Globus pallidus (tissue), 1 donor: ENCODE results near the gene HOXD12.

Source experiments
- DNase-seq: peaks from one replicate; pipeline ENCODE4 v3.0.0-alpha.2; 2015; ENCODE audit warnings: low spot score

Gene HOXD12

DNA sequence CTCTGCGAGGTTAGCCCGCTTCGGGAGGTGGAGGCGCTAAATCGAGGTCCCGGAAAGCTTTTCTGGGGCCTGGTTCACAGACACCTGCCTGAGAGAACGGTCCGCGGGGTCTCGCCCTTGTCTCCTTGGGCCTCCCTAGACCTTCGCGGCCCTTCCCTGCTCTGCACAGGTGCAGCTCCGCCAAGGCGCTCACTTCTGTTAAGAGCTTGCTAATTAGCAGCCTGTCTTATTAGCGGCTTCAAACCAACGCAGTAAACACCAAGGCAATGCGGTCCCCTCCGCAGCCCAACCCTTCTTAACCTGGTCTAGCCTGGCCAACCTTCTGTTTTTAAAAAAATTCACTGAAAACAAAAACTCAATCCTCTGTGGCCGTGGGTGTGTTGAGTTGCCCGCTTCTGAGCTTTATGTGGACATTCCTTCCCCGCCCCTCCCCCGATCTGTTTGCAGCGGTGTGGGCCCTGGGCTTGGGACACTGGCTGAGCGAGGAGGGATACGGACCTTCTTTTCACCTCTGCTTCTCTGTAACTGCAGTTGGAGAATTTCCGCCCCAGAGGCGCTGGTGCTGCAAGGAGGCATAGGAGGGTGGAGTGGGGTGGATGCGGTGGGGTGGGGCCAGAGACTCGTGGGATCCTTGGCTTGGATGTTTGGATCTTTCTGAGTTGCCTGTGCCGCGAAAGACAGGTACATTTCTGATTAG, 48.4 kb downstream of the HOXD12 start:
- DNase-seq = no peak

DNA sequence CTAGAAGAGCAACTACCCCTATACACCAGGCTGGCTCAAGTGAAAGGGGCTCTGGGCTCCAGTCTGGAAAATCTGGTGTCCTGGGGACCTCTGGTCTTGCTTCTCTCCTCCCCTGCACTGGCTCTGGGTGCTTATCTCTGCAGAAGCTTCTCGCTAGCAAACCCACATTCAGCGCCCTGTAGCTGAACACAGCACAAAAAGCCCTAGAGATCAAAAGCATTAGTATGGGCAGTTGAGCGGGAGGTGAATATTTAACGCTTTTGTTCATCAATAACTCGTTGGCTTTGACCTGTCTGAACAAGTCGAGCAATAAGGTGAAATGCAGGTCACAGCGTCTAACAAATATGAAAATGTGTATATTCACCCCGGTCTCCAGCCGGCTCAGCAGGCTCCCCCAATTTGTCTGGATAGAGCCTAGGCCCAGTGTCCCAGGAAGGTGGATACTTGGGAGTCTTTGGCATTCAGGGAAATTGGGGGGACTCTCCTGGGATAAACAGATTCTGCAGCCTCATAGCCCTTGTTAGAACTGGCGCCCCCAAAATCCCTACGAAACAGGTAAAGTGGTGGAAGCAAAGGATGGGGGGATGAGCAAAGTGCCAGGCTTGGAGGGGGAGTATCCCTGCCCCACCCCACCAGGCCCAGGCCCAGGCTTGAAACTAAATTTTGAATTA, 49.3 kb downstream of the HOXD12 start:
- DNase-seq = no peak

DNA sequence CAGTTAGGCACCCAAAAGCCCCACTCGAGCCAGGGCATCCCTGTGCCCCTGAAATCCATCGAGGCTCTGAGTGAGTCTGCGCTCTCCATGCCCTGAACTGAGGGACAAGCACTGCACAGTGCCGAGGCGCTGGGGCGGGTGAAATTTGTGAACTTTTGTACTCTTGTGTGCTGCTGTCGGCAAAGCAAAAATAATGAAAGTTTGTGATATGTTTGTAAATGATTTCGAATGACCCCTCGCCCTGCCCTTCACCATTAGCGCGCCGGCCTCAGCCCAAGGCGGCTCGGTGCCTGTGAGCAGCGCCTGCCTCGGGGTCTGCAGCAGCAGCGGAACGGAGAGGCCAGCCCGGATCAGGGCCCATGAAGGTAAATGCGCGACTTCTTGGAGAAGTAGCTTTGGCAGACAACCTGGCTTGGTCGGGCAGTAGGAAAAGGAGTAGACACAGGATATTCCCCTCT, 49.9 kb downstream of the HOXD12 start:
- no peak for DNase-seq

DNA sequence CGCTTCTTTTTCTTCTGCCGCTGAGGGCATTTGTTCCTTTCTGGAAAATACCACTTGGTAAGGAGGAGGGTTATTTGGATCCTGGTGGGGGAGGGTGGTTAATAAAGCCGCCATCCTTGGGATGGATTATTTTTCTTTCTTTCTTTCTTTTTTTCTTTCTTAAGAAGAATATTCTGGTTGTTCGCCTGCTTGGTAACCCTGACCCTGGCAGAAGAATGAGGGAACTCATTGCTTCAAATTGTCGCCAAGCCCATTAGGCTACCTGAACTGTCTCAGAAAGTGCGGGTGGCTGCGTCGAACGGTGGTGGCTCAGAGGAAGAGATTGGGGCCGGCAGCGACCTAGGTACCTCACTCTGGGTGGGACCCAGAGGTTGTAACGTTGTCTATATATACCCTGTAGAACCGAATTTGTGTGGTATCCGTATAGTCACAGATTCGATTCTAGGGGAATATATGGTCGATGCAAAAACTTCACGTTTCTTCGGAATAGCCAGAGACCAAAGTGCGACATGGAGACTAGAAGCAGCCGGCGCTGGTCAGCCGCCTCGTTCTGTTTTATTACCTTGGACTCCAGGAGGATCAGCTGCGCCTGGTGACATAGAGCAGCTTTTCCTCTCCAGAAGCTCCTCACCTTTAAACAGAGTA, 50.5 kb downstream of the HOXD12 start:
- no peak for DNase-seq

DNA sequence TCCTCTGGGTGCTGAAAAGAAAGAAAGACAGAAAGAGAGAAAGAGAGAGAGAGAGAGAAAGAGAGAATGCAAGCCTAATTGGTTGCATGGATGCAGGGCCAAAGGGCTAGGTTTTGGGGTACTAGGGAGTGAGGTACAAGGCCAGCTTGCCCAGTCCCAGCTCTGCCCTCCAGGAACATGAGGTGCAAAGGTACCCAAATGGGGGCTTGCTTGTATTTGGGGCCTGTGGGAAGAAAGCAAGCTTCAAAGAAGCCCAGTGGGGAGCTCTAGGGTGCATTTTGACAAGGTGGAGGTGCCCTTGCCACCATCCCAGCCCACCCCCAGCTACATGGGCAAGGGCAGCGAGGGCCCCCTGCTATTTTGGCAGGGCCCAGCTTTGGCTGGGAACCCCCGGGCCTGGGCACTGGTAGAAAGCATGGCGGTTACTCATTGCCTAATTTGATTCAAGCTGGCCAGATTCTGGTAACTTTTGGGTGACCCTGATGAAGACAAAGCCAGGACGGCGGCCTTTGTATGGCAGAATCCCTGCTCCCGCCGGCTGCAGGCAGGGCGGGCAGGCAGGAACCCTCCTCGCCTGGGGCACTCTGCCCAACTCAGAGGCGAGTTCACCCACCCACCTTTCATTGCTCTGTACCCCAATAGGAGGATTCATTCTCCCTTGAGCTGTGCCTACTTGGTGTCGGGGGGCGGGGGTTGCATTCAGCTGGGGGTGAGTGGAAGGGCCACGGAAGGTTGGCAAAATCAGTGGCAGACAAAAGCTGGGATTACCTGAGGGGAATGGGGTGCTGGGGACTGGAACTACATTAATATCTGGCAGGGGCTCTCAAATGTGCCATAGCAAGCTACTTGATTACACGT, 51.2 kb downstream of the HOXD12 start:
- DNase-seq = no peak

DNA sequence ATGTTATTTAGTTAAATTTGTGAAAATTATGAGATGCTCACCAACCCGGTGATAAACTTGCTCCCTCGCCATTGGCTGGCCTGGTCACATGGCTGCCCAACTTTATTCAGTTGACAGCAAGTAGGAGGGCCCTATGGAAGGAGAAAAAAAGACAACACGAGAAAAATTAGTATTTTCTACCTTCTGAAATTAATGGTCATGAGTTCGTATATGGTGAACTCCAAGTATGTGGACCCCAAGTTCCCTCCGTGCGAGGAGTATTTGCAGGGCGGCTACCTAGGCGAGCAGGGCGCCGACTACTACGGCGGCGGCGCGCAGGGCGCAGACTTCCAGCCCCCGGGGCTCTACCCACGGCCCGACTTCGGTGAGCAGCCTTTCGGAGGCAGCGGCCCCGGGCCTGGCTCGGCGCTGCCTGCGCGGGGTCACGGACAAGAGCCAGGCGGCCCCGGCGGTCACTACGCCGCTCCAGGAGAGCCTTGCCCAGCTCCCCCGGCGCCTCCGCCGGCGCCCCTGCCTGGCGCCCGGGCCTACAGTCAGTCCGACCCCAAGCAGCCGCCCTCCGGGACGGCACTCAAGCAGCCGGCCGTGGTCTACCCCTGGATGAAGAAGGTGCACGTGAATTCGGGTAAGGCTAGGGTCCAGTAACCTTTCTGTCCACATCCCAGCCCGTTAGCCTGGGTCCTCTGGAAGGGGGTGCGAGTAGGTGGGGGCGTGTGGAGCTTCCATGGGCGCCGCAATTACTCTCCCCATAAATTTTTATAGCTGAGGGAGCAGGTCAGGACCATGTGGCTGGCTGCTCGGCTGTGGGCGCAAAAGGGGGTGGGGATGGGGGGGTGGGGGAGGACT, 52.1 kb downstream of the HOXD12 start, which contains the start of gene HOXD4:
Gene HOXD4 (plus strand): TSS at position 109 of the 846 bp plus-strand sequence. CDS start 84 bp downstream, at position 193.
- DNase-seq = no peak
